ENCODE results near the gene LCA5.

GRCh38 chr6:79525272-79526100 is 11.7 kb downstream of the LCA5 start:
- TF ChIP-seq CTCF (IDR thresholded peaks at IDR 0.05; ENCODE audit: borderline replicate concordance, extremely low read depth, low read length, poor library complexity, severe bottlenecking) (no peak), EZH2 (IDR thresholded peaks at IDR 0.05; ENCODE audit: borderline replicate concordance, low read depth, low read length, severe bottlenecking) (no peak)
